22Rv1 (cell line): ENCODE measurements around the gene HYAL2.

Source experiments
- ZFX ChIP-seq: fragments of 450-650 bp; IDR thresholded peaks from 2 replicates; pipeline ENCODE4 v1.6.1; 2017; ENCODE audit warnings: antibody characterized with exemption, borderline replicate concordance
- TF ChIP-seq, protein P1 (sequence below): fragments of 450-650 bp; IDR thresholded peaks from 2 replicates; pipeline ENCODE4 v1.5.1; 2017; ENCODE audit warnings: mild to moderate bottlenecking

GRCh38 chr3:50369012-50369670 is 46.6 kb upstream of the HYAL2 start:
- TF ChIP-seq, protein P1, sequence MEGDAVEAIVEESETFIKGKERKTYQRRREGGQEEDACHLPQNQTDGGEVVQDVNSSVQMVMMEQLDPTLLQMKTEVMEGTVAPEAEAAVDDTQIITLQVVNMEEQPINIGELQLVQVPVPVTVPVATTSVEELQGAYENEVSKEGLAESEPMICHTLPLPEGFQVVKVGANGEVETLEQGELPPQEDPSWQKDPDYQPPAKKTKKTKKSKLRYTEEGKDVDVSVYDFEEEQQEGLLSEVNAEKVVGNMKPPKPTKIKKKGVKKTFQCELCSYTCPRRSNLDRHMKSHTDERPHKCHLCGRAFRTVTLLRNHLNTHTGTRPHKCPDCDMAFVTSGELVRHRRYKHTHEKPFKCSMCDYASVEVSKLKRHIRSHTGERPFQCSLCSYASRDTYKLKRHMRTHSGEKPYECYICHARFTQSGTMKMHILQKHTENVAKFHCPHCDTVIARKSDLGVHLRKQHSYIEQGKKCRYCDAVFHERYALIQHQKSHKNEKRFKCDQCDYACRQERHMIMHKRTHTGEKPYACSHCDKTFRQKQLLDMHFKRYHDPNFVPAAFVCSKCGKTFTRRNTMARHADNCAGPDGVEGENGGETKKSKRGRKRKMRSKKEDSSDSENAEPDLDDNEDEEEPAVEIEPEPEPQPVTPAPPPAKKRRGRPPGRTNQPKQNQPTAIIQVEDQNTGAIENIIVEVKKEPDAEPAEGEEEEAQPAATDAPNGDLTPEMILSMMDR = no peak
- no peak for TF ChIP-seq ZFX
